K562 (cell line): ENCODE data around the gene HLA-DOA. TPM values are rescaled to one million over a fixed set of nuclear protein-coding genes. Genes with fewer than 3 reads are reported as not detected.
A peak's percentile ranks its signal among the peaks of the same experiment; 100 is the strongest.

ENCODE experiments used
- ATAC-seq: fragments of 200-7000 bp; cut with Tn5 transposase; 3 replicates; pipeline ENCODE4 v1.9.1; 2020; ENCODE audit warnings: moderate library complexity
- BruUV-seq: library from RNA; stranded (reverse); fragments of 400-500 nt; replicated peaks from 2 replicates; lab custom pipeline; 2021; lab: Mats Ljungman, UMichigan
- CTCF ChIA-PET: fragments of 300-600 bp; formaldehyde crosslinking; extraction: SDS; loops from one replicate; lab custom pipeline; 2021; ENCODE audit warnings: low intra/inter-chr PET ratio; lab: Yijun Ruan, JAX
- POLR2A ChIA-PET: fragments of 300-600, 350-650 bp; sonication (Branson Sonifier 250); formaldehyde crosslinking; extraction: SDS; loops from one replicate; lab custom pipeline; 2021; ENCODE audit warnings: antibody characterized with exemption, inconsistent platforms; lab: Yijun Ruan, JAX
- DNase-seq, 4 experiments: peaks; one replicate each; pipeline versions ENCODE4 v3.0.0 to v3.0.0-alpha.2; 2011 to 2018; ENCODE audit warnings: low spot score in 3 of 4, mixed read lengths in 3 of 4; ENCODE audit errors: extremely low read depth in 1 of 4
- FAIRE-seq: peaks from 2 replicates; lab custom pipeline; 2011; peaks lifted over from hg19 to GRCh38; lab: Jason Lieb, UNC
- H2AFZ ChIP-seq: 2 replicates; pipeline ENCODE4 v1.6.0; 2011; ENCODE audit warnings: low read depth, low read length, control low read depth, inconsistent platforms
- H3K27ac ChIP-seq: fragments of 200-600 bp; 3 replicates; pipeline ENCODE4 v1.8.0; 2011; ENCODE audit warnings: low read depth, mild to moderate bottlenecking, control low read depth, inconsistent platforms, low read length, moderate library complexity, mixed read lengths; ENCODE audit errors: extremely low read depth
- H3K27me3 ChIP-seq, 2 experiments: fragments of 300-600 bp in 1 of 2; 2 replicates in 1 of 2; 3 replicates in 1 of 2; pipeline versions ENCODE4 v1.6.0 to v1.8.0; 2011; ENCODE audit warnings: inconsistent platforms in 2 of 2, low read length in 2 of 2, mild to moderate bottlenecking in 1 of 2, mixed read lengths in 1 of 2, moderate library complexity in 1 of 2; ENCODE audit not compliant: control insufficient read depth in 2 of 2, insufficient read depth in 2 of 2
- H3K36me3 ChIP-seq: fragments of 300-600 bp; 3 replicates; pipeline ENCODE4 v1.8.0; 2011; ENCODE audit warnings: mild to moderate bottlenecking, low read length, inconsistent platforms; ENCODE audit not compliant: control insufficient read depth, insufficient read depth
- H3K4me1 ChIP-seq, 2 experiments: fragments of 200-600 bp in 1 of 2; replicated peaks in 1 of 2; 2 replicates in 1 of 2; 3 replicates in 1 of 2; pipeline versions ENCODE4 v1.5.1 to v1.8.0; 2011; ENCODE audit warnings: inconsistent platforms in 2 of 2, low read length in 2 of 2, mild to moderate bottlenecking in 1 of 2, mixed read lengths in 1 of 2, moderate library complexity in 1 of 2; ENCODE audit not compliant: control insufficient read depth in 2 of 2, insufficient read depth in 2 of 2
- H3K4me2 ChIP-seq: 2 replicates; pipeline ENCODE4 v1.6.1; 2011; ENCODE audit warnings: low read length, control low read depth, inconsistent platforms, mixed read lengths; ENCODE audit not compliant: insufficient read depth
- H3K4me3 ChIP-seq: fragments of 200-600 bp; sonication (generic), shearing (Covaris generic); 2 replicates; pipeline ENCODE4 v1.5.1; 2016; ENCODE audit warnings: control low read depth, inconsistent platforms
- H3K79me2 ChIP-seq: fragments of 200-600 bp; 3 replicates; pipeline ENCODE4 v1.8.0; 2011; ENCODE audit warnings: low read length, inconsistent platforms; ENCODE audit not compliant: control insufficient read depth, insufficient read depth
- H3K9ac ChIP-seq, 2 experiments: 2 replicates each; pipeline versions ENCODE4 v1.6.0 to v1.6.1; 2011; ENCODE audit warnings: low read depth in 2 of 2, low read length in 2 of 2, control low read depth in 1 of 2, inconsistent platforms in 1 of 2, mild to moderate bottlenecking in 1 of 2, mixed read lengths in 1 of 2; ENCODE audit not compliant: insufficient read depth in 1 of 2
- H3K9me1 ChIP-seq: one replicate; pipeline ENCODE4 v1.6.0; 2011; ENCODE audit warnings: inconsistent platforms, mild to moderate bottlenecking, low read length, moderate library complexity; ENCODE audit not compliant: control insufficient read depth, insufficient read depth
- H3K9me3 ChIP-seq: replicated peaks from 2 replicates; pipeline ENCODE4 v1.5.1; 2011; ENCODE audit warnings: low read depth, low read length, inconsistent platforms; ENCODE audit not compliant: control insufficient read depth, insufficient read depth
- H4K20me1 ChIP-seq: replicated peaks from 2 replicates; pipeline ENCODE4 v1.6.1; 2011; ENCODE audit warnings: low read length, inconsistent platforms, mixed read lengths; ENCODE audit not compliant: control insufficient read depth, insufficient read depth
- THRA ChIP-seq: fragments of 450-650 bp; IDR thresholded peaks from 2 replicates; pipeline ENCODE4 v1.6.1; 2017; ENCODE audit warnings: mild to moderate bottlenecking, moderate library complexity
- ZNF263 ChIP-seq: sonication (generic); formaldehyde crosslinking; IDR thresholded peaks from 2 replicates; pipeline ENCODE4 v1.8.0; 2022; ENCODE audit warnings: mild to moderate bottlenecking, missing genetic modification reagents, borderline replicate concordance
- WGBS: fragments of 100-300 bp; shearing (Covaris generic); methylation state at CpG from one replicate; pipeline ENCODE4 v1.1.6; 2016; ENCODE audit warnings: low coverage, mixed read lengths; ENCODE audit not compliant: insufficient coverage; ENCODE audit errors: missing lambda C conversion rate; 5-methylcytosine and 5-hydroxymethylcytosine counted together
- in situ Hi-C: fragments of 300-500 bp; cut with MboI; formaldehyde crosslinking; loops from 4 replicates; pipeline ENCODE4 v1.15.0; 2018; ENCODE audit warnings: inconsistent platforms, mixed read lengths
- intact Hi-C: fragments of 100-400 bp; cut with micrococcal nuclease; formaldehyde crosslinking; loops from 2 replicates; pipeline ENCODE4 v1.14.2; 2022
- polyA plus RNA-seq, 8 experiments: library from polyadenylated mRNA; depleted of rRNA in 4 of 8; stranded (reverse) in 5 of 8; unstranded in 3 of 8; fragments of >200 nt; fragmentation: Nextera tagmentation in 2 of 8; fragmentation: Illumina TruSeq in 1 of 8; extraction: Ambion mirVana in 2 of 8; extraction: Trizol in 1 of 8; gene quantifications; 2 replicates each; pipeline versions ENCODE4 v1.2.1 to v1.2.3, GENCODE V29; 2011 to 2014; ENCODE audit warnings: inconsistent platforms in 1 of 8, missing spikeins in 1 of 8
- total RNA-seq, 7 experiments: library from RNA; depleted of rRNA in 6 of 7; stranded (reverse); fragments of >200 nt in 6 of 7; fragmentation: Illumina TruSeq in 2 of 7; extraction: Trizol in 2 of 7; gene quantifications; 2 replicates each; pipeline versions ENCODE4 v1.2.1 to v1.2.3, GENCODE V29; 2011 to 2021; ENCODE audit warnings: low replicate concordance in 1 of 7

HLA-DOA gene
- total and polyA plus RNA-seq, 9 of the 15 experiments (the other 6 are each of a cell fraction or from before 2014, with no cell fraction given): 0.07 TPM; not detected in 8

GRCh38 chr6:33013608-33014007 is 4.2 kb upstream of the HLA-DOA start:
- DNase-seq: no peak

More at GRCh38 chr6:33013608-33014007, 4.2 kb upstream of the HLA-DOA start:
- H2AFZ ChIP-seq: no peak overlapping the region
- no peaks in the 10 kb centered on the region for H3K79me2 ChIP-seq
- H3K36me3 ChIP-seq: no peaks in the 10 kb centered on the region
- WGBS: 2% methylated on average over 4 of the region's 4 CpGs
- no peak overlapping the region for H3K9ac ChIP-seq
- no peak overlapping the region for H3K27ac ChIP-seq
- no TSS peak for BruUV-seq
- peaks cover 27 to 41% of the 10 kb centered on the region in 2 experiments; a peak in 4 of 5 replicates for H3K27me3 ChIP-seq
- H3K4me1 ChIP-seq: no peaks in the 10 kb centered on the region
- CTCF ChIA-PET: interaction anchor here (0.7 to 2.4 kb wide), 5 partner anchors 55 to 233 kb away, joined by 3 to 18 read pairs (median 5); no protein-coding TSS in a partner anchor
- POLR2A ChIA-PET: interaction anchor here (0.7 to 1.0 kb wide), 3 partner anchors 11 to 161 kb away, joined by 3 to 5 read pairs (median 4); no protein-coding TSS in a partner anchor
- H4K20me1 ChIP-seq: peaks cover 4% of the 10 kb centered on the region; the same call in 1 of the 2 replicates
- no peak overlapping the region for H3K4me3 ChIP-seq
- H3K4me2 ChIP-seq: no peak overlapping the region
- in situ Hi-C loops (no loop called here), intact Hi-C loops (loop anchor here (1.0 to 2.0 kb wide), 2 partner anchors 69 to 235 kb away; no protein-coding TSS in a partner anchor)
- H3K9me1 ChIP-seq: no peaks in the 10 kb centered on the region
- TF ChIP-seq THRA: no peak
- TF ChIP-seq ZNF263 (CRISPR knock-in tag): peak; percentile 89
- no peak for ATAC-seq
- H3K9me3 ChIP-seq: no peaks in the 10 kb centered on the region
- no peak for FAIRE-seq
